Endometrial microvascular endothelial cells (primary cell): ENCODE results near the gene IRF2. TPM values are rescaled to one million over a fixed set of nuclear protein-coding genes. Genes with fewer than 3 reads are reported as not detected.
"Not testable (repeated sequence)": the region's sequence is repeated elsewhere in the genome, so short reads cannot be mapped to it uniquely, and the experiment has no call there.

ENCODE experiments used
- in situ Hi-C: cut with HindIII; loops from 2 replicates; pipeline ENCODE4 v1.10.0; 2017; ENCODE audit warnings: low sequenced_read_pairs, low pct_unique_long_range_greater_than_20kb; ENCODE audit errors: inconsistent ontology term
- total RNA-seq: library from RNA; depleted of rRNA; stranded (reverse); fragments of >200 nt; gene quantifications from one replicate; pipeline ENCODE4 v1.2.3, GENCODE V29; 2015; ENCODE audit errors: inconsistent ontology term

The IRF2 gene
- total RNA-seq, 1 donor from 2014 or later, result 18.3 TPM

- in situ Hi-C loops, result no loop called here
Observed at GRCh38 chr4:184344435-184344834, 129.9 kb downstream of the IRF2 start.

- in situ Hi-C loops, result no loop called here
Observed at GRCh38 chr4:184343502-184344177, 130.7 kb downstream of the IRF2 start.

DNA sequence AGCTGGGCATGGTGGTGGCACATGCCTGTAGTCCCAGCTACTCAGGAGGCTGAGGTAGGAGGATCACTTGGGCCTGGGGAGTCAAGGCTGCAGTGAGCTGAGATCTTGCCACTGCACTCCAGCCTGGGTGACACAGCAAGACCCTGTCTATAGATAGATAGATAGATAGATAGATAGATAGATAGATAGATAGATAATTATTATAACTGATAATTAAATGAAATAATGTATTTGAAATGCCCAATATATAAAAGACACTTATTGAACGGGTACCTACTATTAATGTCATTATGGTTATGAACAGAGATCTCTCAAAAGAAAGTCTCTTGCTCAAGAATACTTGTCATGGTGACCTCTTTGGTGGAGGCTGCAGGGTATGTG, 131.5 kb downstream of the IRF2 start:
- in situ Hi-C loops, result not testable (repeated sequence)

DNA sequence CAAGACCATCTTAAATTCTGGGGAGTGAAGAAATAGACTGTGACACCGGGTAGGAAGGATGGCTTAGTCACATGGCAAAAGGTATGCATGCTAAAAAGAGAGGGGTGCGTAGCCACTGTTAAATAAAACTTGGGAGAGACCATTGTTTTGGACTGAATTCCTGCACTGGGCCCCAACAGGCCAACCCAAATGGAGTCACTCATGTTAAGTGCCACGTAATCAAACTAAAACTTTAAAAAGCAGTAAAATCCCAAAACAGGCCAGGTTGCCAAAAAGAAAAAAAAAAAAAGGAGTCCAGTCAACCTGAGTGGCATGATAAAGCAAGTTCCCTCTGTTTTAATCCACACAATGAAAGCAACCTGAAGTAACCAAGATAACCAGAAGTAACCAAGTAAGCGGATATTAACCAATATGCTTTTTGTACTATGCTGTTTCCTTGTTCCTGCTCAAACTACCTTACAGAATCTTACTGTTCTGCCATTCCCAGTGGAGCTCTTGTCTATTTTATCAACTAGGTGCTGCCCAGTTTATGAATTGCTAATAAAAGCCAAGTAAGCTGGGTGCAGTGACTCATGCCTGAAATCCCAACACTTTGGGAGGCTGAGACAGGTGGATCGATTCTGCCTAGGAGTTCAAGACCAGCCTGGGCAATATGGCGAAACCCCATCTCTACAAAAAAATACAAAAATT, 132.0 kb downstream of the IRF2 start:
- in situ Hi-C loops, result no loop called here

DNA sequence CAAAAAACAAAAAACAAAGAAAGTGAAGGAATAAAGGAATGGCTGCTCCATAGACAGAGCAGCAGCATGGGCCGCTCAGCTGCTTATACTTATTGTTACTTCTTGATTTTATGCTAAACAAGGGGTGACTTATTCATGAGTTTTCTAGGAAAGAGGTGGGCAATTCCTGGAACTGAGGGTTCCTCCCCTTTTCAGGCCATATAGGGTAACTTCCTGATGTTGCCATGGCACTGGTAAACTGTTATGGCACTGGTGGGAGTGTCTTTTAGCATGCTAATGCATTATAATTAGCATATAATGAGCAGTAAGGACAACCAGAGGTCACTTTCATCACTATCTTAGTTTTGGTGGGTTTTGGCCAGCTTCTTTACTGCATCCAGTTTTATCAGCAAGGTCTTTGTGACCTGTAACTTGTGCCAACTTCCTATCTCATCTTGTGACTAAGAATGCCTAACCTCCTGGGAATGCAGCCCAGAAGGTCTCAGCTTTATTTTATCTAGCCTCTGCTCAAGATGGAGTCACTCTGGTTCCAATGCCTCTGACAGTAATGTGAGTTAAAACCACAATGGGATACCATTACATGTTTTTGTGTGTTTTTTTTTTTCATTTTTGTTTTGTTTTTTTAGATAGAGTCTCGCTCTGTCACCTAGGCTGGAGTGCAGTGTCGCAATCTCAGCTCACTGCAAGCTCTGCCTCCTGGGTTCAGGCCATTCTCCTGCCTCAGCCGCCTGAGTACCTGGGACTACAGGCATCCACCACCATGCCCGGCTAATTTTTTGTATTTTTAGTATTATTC, 134.8 kb downstream of the IRF2 start:
- in situ Hi-C loops, result not testable (repeated sequence)

DNA sequence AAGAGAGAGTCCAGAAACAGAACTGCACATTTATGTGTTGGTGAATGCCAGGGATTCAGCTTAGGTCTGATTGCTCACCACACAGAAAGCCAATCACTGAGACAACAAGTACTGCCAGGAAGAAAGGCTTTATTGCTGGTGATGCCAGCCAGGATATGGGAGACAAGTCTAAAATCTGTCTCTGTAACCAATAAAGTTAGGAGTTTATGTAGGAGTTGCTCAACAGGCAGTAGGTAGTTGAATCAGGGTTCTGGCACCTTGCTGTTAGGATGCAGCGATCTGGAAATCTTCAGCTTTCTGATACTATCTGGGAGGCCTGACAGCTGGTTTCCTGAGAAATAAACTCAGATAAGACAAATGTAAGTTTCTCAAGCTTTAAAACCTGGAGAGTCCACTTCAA, 136.4 kb downstream of the IRF2 start:
- in situ Hi-C loops, result no loop called here

Other genes starting within 250 kb of the IRF2 start
- gene CASP3, start 174.9 kb upstream of the IRF2 start, total RNA-seq, result 50.5 TPM
- gene PRIMPOL, start 175.2 kb upstream of the IRF2 start, total RNA-seq, result 8.1 TPM